HG02642 (cell line): ENCODE data around the gene ATP1A1.
A peak's percentile ranks its signal among the peaks of the same experiment; 100 is the strongest.

Source experiments
- ATAC-seq: cut with Tn5 transposase; IDR thresholded peaks from one replicate; pipeline ENCODE4 v1.9.1; 2021; ENCODE audit warnings: mild to moderate bottlenecking; ENCODE audit not compliant: unreplicated experiment, poor library complexity

ATP1A1 gene

DNA sequence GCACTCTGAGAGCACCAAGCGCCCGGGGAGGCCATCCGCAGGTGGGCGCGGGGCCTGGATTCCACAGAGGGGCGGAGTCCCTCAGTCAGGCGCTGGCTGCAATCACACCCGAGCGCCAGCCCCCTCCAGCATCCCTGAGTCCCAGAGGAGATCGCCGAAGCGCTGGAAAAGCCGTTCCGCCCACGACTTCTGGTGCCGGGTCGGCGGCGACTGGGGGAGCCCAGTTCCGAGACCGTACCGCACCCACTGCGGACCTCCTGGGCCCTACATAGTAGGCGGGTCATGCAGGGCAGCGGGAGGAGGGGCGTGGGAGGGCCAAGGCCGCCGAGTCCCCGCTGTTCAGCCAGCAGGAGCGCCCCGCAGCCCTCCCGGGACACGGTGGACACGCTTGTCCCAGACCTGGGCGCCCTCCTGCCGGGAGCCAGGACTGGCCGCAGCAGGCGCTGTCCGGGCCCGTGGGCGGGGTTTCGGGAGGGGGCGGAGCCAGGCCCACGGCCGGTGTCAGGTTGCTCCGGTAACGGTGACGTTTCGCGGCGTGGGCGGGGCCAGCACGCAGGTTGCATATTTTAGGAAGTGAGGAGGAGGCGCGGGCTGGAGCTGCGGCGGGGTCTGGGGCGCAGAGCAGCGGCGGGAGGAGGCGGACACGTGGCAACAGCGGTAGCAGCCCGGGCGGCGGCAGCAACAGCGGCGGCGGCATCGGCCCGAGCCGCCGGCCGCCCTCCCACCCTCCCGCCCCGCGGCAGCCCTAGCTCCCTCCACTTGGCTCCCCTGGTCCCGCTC lies at the start of gene ATP1A1:
TSS of gene ATP1A1 (plus strand) at position 594 of the 780 bp plus-strand sequence. CDS start 268 bp downstream, outside the sequence.
- ATAC-seq: peak; percentile 77

DNA sequence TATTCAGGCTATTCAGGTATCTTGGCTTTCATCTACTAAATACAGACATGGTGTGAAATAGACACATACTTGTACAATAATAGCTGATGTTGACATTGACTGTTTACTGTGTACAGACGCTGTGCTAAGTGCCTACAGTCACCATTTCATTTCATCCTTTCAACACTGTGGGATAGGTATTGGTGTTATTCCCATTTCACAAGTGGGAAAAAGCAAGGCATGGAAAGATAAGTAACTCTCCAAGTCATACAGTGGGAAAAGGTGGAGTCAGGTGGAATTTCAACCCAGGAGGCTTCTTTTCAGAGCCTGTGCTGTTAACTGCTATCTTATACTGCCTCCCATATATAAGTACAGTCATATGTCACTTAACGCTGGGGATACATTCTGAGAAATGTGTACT lies 49.6 kb upstream of the ATP1A1 start:
- ATAC-seq: no peak

DNA sequence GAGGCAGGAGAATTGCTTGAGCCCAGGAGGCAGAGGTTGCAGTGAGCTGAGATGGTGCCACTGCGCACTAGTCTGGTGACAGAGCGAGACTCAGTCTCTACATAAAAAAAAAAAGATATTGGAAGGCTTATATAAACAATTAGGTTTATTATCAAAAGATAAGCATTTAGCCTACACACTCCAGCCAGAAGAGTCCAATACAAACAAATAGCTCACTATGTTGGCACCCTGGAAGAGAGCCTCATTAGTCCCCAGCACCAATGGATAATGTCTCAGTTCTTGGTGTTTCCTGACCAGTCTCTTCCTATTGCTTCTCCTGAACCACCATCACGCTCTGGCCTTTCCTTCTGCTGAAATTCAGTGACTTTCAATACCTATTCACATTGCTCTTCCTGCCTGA lies 48.6 kb upstream of the ATP1A1 start:
- no peak for ATAC-seq

DNA sequence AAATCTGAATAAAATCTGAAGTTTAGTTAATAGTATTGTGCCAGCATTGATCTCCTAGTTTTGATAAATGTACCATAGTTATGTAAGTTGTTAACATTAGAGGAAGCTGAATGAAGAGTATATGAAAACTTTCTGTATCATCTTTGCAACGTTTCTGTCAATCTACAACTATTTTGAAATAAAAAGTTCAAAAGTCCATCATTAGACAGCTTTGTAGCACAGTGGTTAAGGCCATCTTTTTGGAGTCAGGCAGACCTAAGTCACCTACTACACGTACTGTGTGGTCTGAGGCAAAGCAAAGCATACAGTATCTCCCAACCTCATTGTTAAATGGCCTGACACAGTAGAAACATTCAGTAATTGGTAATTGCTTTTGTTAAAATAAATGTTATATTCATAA lies 47.9 kb upstream of the ATP1A1 start:
- no peak for ATAC-seq

DNA sequence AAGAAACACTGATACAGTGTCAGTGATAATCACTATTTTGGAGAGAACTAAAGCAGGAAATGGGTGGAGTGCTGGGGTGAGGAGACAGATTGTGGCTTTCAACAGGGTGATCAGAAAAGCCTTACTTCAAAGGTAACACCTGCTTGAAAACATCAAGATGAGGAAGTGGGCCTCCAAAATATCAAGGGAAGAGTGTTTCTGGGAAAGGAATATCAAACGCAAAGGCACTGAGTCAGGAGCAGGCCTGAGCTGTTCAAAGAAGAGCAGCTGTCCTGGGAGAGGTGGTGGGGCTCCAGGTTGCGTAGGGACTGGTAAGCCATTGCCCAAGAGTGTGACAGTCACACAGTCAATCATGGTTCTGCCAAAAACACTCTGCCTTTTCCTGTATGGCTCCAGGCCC lies 47.1 kb upstream of the ATP1A1 start:
- ATAC-seq: no peak

DNA sequence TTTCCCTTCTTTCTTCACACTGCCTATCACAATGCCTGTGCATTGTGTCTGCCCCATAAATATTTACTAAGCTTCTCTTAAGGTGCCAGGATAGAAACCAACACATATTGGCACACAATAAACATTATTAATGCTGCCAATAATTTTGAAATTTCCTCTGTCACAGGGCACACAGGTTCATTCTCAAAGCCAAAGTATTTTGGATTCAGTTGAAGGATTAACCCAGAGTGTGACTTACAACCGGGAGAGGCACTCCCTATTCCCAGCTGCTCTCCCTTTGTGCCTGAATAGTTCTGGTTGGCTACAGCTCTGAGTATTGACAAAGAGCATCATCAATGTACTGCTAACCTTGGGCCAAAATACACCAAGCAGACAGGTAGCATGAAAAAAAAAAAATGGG lies 46.6 kb upstream of the ATP1A1 start:
- ATAC-seq: no peak

DNA sequence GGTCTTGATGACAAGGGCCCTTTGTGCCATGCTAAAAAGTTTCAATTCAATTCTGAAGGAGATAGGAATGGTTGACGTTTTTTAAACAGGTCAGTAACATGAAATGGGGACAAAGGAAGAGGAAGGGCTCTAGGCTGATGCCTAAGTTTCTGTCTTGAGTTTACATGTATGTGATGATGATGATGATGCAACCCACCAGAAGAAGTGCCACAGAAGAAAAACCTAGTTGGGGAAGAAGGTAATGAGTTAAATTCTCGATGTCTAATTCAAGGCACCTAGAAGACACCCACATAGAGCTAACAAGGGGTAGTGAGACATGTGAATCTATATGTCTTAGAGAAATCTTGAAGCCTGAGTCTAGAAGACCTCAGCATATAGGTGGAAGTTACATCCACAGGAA lies 44.4 kb upstream of the ATP1A1 start:
- ATAC-seq: no peak

DNA sequence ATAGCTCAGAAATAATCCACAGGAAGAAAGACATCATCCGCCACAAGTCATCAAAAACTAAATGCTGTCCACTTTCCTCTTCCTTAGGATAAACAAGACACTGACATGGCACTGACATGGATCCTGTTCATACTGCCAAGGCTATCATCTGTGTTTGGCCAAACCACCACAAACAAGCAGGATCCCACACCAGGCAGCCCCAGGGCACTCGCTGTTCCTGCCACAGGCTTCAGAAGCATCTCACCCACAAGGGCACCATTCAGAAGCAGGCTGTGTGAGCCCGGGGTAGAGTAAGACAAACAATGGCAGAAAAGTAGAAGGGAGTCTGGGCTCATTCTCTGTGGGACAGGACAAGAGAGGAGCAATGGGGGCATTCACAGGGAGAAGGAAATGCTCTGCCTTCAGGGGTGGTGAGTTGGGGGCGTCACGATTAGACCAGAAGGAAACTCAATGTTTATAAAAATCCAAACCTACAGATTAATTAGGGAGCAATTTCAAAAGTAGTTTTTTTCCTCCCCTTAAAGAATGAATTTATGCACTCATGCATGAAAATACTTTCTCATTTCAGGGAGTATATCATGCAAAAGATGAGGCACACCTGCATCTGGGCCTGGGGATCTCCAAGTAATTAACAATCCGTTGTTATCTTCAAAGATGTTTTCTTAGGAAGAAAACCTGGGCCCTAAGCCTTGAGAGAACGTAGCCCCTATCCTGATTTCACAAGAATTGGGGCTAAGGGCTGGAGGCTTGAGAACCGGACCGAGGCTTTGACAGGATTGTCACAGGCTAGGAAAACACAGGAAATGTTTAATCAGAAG lies 43.3 kb upstream of the ATP1A1 start:
- ATAC-seq: no peak

DNA sequence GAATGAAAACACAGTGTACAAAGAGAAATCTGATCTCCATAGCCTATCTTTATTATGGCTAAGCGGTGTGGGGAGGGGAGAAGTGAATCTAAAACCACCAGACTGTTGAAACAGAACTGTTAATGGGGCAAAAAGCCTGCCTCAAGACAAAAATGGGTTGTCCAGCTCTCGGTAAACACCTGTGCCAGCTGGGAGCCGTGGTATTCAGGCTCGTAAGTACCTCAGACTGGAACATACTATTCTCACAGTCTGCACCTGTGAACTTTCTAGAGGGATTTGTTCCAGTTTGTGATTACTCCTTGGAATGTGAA lies 42.7 kb upstream of the ATP1A1 start:
- no peak for ATAC-seq

DNA sequence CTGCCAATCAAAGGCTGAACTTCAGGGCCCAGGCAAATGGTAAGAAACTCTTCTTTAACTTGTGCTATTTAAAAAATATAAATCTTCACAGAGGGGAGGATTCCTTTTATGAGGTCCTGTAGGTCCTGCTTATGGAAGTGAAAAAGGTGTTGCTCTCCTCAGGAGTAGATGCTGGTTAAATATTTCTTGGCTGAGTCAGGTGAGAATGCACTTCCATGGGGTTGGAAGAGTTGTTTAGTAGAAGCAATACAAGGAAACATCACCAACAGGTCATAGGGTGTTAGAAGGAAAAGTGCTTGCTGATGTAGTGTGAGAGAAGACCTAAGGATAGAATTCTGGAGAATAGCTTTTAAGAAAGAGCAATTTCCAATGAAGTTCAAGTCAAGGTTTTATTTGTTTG lies 42.2 kb upstream of the ATP1A1 start:
- no peak for ATAC-seq

DNA sequence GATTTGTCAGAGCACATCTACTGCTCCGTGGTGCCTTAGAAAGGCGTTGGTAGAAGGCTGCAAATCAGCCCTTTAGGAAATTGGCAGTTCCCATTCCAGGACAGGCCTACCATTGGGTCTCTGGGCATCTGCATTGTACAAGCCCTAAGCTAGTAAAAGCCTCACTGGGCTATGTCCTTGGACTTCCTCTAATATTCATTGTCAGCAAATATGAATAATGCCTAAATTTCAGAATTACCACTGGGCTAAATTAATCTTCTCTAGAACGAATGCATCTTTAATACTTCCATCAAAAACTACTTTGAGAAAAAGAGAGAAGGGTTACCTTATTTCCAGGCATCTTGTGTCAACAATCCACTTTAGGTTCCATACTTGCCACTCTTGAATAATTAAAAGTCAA lies 41.5 kb upstream of the ATP1A1 start:
- no peak for ATAC-seq

DNA sequence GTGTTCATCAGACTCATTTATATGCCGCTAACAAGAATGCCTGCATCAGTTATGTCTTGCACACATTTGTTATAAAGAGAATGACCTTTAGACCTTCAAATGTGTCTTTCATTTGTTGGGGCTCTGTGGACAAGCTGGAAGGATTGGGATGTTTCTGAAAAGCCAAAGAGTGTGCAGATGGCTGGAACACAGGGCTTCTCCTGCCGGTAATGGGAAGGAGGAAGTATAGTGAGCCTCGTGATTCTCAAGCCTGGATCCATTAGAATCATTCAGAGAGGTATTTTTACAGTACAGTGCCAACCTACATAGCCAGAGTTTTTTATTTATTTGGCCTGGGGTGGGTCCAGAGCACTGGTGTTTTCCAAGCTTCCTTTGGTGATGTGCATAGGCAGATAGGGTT lies 40.6 kb upstream of the ATP1A1 start:
- no peak for ATAC-seq

DNA sequence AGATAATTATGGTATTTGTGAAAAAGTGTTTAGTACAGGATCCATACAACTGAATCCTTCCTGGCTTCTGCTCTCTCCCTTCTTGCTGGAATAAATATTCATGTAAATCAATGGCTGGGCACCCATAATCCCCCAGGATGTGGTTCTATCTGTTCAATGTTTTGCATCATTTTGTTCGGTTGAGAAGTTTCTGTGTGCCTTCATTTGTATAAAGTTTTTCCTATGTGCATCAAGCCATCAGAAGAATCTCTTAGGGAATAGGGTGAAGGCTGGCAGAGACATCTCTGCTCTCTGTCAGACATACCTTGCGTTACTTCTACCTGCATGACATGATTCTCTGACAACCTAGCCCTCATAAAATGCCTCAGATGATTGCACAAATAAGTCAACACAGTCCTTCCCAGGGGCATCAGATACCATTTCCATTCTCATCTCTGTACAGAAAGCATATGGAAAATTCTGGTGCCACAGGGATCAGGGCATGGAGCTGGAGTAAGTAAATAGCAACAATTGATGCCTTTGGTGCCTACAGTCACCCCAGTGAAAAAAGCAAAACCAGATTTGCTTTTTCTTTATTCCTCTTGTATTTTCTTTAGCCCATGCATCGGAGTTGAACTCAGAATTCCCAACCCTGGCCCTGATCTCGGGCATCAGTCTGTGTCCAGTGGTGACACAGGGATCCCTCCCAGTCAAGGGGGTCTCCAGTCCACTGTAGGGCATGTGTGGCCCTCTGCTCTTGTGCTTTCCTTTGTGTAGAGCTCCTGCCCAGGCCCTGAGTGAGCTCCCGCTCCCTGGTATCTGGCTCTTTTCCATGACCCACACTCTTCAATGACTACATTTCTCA lies 39.7 kb upstream of the ATP1A1 start:
- no peak for ATAC-seq

DNA sequence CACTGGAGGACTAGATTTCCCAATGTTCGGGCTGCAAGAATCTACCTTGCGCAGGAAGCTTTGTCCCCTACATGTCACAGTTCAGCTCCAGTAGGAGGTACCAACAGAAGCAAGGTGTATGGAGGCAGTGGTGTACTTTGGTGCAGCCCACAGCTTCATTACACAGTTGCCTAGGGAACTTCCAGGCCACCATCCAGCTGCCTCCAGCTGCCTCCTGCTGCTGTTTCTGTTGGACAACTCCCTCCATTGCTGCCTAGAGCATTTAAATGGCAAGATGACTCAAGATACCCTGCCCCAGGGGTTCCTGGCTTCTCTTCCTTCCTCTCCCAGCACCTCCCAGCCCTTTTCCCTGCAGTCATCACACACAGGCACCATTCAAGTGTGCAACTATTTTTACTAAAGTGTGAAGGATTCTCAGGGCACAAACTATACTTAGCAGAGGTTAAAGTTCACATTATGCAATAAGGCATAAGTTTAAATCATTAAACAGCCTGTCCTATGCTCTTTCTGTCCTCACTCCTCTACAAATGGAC lies 39.0 kb upstream of the ATP1A1 start:
- no peak for ATAC-seq

DNA sequence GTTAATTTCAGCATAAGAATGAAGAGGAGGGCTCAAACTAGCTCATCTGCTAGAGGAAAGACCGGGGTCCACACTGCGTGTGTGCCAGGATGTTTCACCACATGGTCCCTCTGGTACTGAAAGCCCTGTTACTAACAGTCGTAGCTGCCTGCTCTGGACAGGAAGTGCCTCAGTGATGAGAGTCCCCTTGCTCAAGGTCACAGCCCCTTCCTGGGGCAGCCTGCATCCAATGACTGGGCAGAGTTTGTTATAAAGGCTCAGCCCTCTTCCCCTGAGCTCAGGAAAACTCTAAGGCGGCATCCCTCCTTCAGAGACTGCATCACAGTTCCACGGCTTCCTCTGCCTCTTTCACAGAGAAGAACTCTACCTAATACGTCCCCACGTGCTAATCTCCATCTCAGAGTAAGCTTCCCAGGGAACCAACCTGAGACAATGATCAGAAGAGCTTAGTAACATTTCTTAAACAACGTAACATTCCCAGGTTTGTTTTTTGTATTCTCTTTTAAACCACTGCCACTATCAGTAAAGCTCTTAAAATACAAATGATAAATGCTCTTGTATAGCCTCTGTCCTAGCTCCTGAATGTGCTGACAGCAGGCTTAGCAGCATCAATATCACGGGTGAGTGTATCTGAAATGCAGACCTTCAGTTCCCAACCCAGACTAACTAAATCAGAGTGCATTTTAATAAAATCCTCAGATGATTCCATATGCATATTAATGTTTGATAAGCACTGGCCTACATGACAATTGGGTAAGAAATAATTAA lies 38.0 kb upstream of the ATP1A1 start:
- ATAC-seq: no peak

DNA sequence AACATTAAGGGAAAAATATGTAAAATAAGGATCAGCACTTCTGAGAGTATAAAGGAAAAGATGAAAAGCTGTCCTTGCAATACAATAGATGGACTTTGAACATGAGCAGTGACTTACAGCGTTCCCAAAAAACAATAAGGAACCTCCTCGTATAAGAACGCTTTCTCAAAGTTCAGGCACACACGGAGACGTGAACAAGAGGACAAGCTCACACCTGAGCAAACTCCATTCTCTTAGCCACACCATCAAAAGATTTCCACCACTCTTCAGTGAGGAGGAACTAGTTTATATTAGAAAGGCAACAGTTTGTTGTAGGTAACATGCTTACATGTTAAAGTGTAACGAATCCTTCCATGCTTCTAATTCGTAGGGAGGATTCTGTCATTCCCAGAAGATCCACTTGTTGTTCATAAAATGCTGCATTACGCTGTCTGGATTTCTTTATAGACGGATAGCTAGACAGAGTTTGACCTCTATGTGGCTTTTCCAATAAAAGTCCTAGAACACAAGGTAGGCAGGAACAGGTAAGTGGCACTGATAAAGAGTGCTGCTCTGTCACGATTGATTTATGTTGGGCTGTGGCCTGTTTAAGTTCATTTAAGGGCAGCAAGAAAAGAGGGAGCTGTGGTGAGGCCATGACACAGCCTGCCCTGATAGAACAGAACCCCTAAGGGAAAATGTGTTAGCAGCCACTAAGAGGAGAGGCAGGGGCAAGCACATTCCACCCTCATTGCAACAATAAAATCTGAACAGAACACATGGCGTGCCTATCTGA lies 37.0 kb upstream of the ATP1A1 start:
- no peak for ATAC-seq

DNA sequence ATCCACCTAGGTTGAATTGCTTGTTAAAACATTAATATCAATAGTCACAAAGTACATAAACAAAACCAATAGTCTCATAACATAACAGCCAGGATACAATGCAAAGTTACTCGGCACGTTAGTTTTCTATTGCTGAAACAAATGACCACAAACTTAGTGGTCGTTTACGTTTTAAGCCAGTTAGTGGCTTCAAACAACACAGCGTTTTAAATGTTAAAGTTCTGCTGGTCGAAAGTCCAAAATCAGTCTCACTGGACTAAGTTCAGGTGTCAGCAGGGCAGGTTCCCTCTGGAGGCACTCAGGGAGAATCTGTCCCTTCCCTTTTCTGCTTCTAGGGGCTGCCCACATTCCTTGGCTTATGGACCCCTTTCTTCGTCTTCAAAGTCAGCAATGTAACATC lies 35.6 kb upstream of the ATP1A1 start:
- no peak for ATAC-seq

DNA sequence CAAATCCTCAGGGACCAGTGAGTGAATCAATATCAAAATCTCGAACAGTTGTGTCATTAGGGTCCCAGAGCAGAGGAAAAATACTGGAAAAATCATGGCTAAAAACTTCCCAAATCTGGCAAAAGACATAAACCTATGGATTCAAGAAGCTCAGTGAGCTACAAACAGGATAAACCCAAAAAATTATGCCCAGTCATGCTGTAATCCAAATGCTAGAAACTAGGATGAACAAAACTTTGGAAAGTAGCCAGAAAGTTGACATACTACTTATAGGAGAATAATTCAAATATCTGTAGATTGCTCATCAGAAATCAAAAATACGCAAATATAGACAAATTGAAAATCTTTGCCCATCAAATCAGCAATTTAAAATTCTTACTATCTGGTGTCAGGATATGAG lies 34.6 kb upstream of the ATP1A1 start:
- ATAC-seq: no peak

DNA sequence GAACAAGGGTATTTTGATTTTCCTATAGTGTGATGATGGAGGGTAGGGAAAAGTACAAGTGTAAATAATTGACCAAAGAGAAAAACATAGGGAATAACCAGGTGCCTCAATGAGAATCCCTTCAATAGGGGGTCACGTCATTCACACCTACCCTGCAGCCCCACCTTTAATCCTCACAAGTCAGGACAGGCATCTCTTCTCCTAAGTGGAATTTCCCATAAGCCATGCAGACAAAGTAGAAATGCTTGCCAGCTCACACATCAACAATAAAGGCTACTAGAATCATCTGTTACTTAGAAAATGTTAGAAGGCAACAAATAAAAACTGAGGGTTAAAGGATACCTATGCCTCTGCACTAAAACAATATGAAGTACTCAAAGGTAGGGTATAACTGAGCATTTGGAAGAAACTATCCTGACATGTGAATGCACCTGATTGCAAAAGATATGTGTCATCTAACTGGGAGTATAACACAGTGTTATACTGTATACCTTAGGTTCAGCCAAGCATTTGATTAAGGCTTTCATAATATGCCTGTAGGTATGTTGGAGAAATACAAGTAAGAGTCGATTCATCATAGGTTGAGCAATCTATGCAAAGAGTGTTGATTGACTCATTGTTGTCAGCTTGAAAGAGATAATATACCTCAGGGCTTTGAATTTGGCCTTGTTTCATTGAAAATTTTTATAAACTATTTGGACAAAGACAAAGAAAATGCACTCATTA lies 32.4 kb upstream of the ATP1A1 start:
- no peak for ATAC-seq
